ENCODE data around the gene LBX1.

The LBX1 gene

DNA sequence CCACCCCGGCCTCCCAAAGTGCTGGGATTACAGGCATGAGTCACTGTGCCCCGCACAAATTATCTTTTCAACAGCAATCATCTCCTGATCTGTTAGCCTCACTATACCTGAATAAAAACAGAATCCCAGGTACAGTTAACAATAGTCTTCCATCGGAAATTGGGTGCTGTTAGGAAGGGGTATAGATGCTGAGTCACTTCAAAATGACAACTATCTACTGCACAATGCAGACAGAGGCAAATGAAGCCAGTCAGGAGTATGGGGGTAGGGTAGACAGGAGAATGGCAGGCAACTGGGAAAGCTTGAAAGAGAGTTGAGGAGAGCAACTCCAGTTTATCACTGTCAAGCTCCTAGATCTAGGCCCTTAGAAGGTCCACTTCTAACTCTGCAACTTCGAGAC, 40.3 kb downstream of the LBX1 start:
- no peak overlapping the region for H3K4me3 ChIP-seq (ENCODE audit: low read depth, low read length)
- peaks cover 11% of the 10 kb centered on the region for H3K4me1 ChIP-seq (ENCODE audit: control insufficient read depth, insufficient read depth, low read length)
- no peaks in the 10 kb centered on the region for H3K27me3 ChIP-seq (ENCODE audit: control insufficient read depth, insufficient read depth, low read length)
- H3K27ac ChIP-seq (ENCODE audit: low read depth, low read length), result no peak overlapping the region
- H3K9me3 ChIP-seq (ENCODE audit: control insufficient read depth, insufficient read depth, low read length), result no peaks in the 10 kb centered on the region
- no peaks in the 10 kb centered on the region for H3K36me3 ChIP-seq (ENCODE audit: control insufficient read depth, insufficient read depth, low read length)
- H3K9ac ChIP-seq (ENCODE audit: low read depth, low read length), result no peak overlapping the region

GRCh38 chr10:101183458-101184183, 45.6 kb downstream of the LBX1 start:
- H3K9ac ChIP-seq (ENCODE audit: low read depth, low read length), result no peak overlapping the region
- no peaks in the 10 kb centered on the region for H3K36me3 ChIP-seq (ENCODE audit: control insufficient read depth, insufficient read depth, low read length)
- no peak overlapping the region for H3K4me3 ChIP-seq (ENCODE audit: low read depth, low read length)
- peaks cover 9% of the 10 kb centered on the region for H3K4me1 ChIP-seq (ENCODE audit: control insufficient read depth, insufficient read depth, low read length)
- H3K27ac ChIP-seq (ENCODE audit: low read depth, low read length), result no peak overlapping the region
- no peaks in the 10 kb centered on the region for H3K9me3 ChIP-seq (ENCODE audit: control insufficient read depth, insufficient read depth, low read length)
- no peaks in the 10 kb centered on the region for H3K27me3 ChIP-seq (ENCODE audit: control insufficient read depth, insufficient read depth, low read length)

GRCh38 chr10:101182936-101183335, 46.3 kb downstream of the LBX1 start:
- Histone ChIP-seq H3K9ac (ENCODE audit: low read depth, low read length) (no peak overlapping the region), H3K4me1 (ENCODE audit: control insufficient read depth, insufficient read depth, low read length) (peaks cover 9% of the 10 kb centered on the region), H3K4me3 (ENCODE audit: low read depth, low read length) (no peak overlapping the region), H3K27ac (ENCODE audit: low read depth, low read length) (no peak overlapping the region), H3K27me3 (ENCODE audit: control insufficient read depth, insufficient read depth, low read length) (no peaks in the 10 kb centered on the region), H3K36me3 (ENCODE audit: control insufficient read depth, insufficient read depth, low read length) (no peaks in the 10 kb centered on the region), H3K9me3 (ENCODE audit: control insufficient read depth, insufficient read depth, low read length) (no peaks in the 10 kb centered on the region)

All from HUES48 (cell line).